Calu3 (cell line): ENCODE data around the gene LMLN. TPM values are rescaled to one million over a fixed set of nuclear protein-coding genes. Genes with fewer than 3 reads are reported as not detected.

Experiments
- BruUV-seq: library from RNA; stranded (reverse); fragments of 400-500 nt; replicated peaks from 2 replicates; lab custom pipeline; 2021; lab: Mats Ljungman, UMichigan
- CTCF ChIA-PET: fragments of 300-600 bp; sonication (Branson Sonifier 250); formaldehyde crosslinking; loops from one replicate; lab custom pipeline; 2022; ENCODE audit warnings: antibody characterized with exemption; lab: Charles Lee
- DNase-seq: peaks from one replicate; pipeline ENCODE4 v3.0.0; 2022
- H3K27ac Mint-ChIP-seq: one replicate; pipeline ENCODE4 v1.8.0; 2022; ENCODE audit warnings: mixed read lengths; ENCODE audit not compliant: unreplicated experiment
- H3K27me3 Mint-ChIP-seq: one replicate; pipeline ENCODE4 v1.8.0; 2022; ENCODE audit warnings: mixed read lengths; ENCODE audit not compliant: unreplicated experiment
- H3K36me3 Mint-ChIP-seq: one replicate; pipeline ENCODE4 v1.8.0; 2022; ENCODE audit warnings: mild to moderate bottlenecking, moderate library complexity, mixed read lengths; ENCODE audit not compliant: insufficient read depth, unreplicated experiment
- H3K4me1 Mint-ChIP-seq: one replicate; pipeline ENCODE4 v1.8.0; 2022; ENCODE audit warnings: mild to moderate bottlenecking, low read depth, mixed read lengths; ENCODE audit not compliant: unreplicated experiment
- H3K4me3 Mint-ChIP-seq: one replicate; pipeline ENCODE4 v1.8.0; 2022; ENCODE audit warnings: mild to moderate bottlenecking, low read depth, moderate library complexity, mixed read lengths; ENCODE audit not compliant: unreplicated experiment
- H3K9me3 Mint-ChIP-seq: one replicate; pipeline ENCODE4 v1.8.0; 2022; ENCODE audit warnings: low read depth, mixed read lengths; ENCODE audit not compliant: unreplicated experiment
- intact Hi-C: fragments of 100-400 bp; cut with micrococcal nuclease; formaldehyde crosslinking; loops from one replicate; pipeline ENCODE4 v1.10.0; 2022; ENCODE audit not compliant: unreplicated experiment
- total RNA-seq: library from RNA; stranded (reverse); gene quantifications from 2 replicates; pipeline ENCODE4 v1.2.3, GENCODE V29; 2022
- TF ChIP-seq, protein P1 (sequence below): fragments of 200-600 bp; IDR thresholded peaks from one replicate; pipeline ENCODE4 v1.8.0; 2022; ENCODE audit warnings: antibody characterized with exemption; ENCODE audit not compliant: unreplicated experiment

Gene LMLN
- total RNA-seq, 1 experiment from 2014 or later, result 7.6 TPM

DNA sequence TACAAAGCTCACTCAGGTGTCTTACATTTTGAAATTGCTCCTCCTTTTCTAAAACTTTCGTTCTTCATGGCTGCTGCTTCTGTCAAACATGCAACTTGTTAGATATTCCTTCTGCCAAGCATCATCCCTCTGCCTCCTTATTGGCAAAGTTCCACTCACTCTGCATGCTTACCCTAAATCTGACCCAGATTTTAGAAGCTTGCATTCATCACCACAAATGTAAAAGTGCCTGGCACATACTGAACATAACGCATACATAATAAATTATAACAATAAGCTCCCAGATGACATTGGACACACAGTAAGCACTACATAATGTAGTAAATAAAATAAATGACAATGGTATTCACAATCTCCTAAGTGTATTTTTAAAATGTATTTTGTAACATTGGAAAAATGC lies 107.4 kb downstream of the LMLN start:
- no peaks in the 10 kb centered on the region for H3K36me3 Mint-ChIP-seq
- H3K27me3 Mint-ChIP-seq, result no peaks in the 10 kb centered on the region
- H3K9me3 Mint-ChIP-seq, result no peaks in the 10 kb centered on the region
- TF ChIP-seq, protein P1, sequence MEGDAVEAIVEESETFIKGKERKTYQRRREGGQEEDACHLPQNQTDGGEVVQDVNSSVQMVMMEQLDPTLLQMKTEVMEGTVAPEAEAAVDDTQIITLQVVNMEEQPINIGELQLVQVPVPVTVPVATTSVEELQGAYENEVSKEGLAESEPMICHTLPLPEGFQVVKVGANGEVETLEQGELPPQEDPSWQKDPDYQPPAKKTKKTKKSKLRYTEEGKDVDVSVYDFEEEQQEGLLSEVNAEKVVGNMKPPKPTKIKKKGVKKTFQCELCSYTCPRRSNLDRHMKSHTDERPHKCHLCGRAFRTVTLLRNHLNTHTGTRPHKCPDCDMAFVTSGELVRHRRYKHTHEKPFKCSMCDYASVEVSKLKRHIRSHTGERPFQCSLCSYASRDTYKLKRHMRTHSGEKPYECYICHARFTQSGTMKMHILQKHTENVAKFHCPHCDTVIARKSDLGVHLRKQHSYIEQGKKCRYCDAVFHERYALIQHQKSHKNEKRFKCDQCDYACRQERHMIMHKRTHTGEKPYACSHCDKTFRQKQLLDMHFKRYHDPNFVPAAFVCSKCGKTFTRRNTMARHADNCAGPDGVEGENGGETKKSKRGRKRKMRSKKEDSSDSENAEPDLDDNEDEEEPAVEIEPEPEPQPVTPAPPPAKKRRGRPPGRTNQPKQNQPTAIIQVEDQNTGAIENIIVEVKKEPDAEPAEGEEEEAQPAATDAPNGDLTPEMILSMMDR, result no peak
- CTCF ChIA-PET, result interaction anchor here (0.6 to 0.7 kb wide), 2 partner anchors 96 to 163 kb away, joined by 3 to 5 read pairs; no protein-coding TSS in a partner anchor
- intact Hi-C loops, result no loop called here
- no peak overlapping the region for H3K27ac Mint-ChIP-seq
- no peak overlapping the region for H3K4me3 Mint-ChIP-seq
- no peak for DNase-seq
- no TSS peak for BruUV-seq
- H3K4me1 Mint-ChIP-seq, result peaks cover 17% of the 10 kb centered on the region

DNA sequence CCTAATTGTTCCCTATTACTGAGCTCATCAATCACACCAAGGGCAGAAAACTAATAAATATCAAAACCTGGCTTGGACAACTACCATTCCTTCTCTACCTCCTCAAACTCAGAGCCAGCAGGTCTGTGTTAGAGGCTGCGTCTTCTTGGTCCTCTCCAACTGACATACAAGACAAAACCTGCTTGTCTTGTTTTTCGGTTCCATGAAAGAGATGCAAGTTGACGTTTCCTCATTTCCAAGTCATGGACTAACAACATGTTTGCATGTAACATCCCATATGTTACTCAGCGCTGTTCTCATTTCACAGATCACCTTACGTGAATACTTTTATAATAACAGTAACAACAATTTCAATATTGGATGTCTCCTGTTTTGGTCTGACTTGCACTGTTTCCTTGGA lies 110.9 kb downstream of the LMLN start:
- TF ChIP-seq, protein P1, result no peak
- intact Hi-C loops, result no loop called here
- no peak overlapping the region for H3K4me3 Mint-ChIP-seq
- H3K36me3 Mint-ChIP-seq, result no peaks in the 10 kb centered on the region
- H3K27ac Mint-ChIP-seq, result no peak overlapping the region
- CTCF ChIA-PET, result interaction anchor here (0.9 to 2.0 kb wide), 2 partner anchors 9 to 20 kb away, joined by 3 to 10 read pairs; no protein-coding TSS in a partner anchor
- DNase-seq, result no peak
- no peaks in the 10 kb centered on the region for H3K9me3 Mint-ChIP-seq
- peaks cover 12% of the 10 kb centered on the region for H3K27me3 Mint-ChIP-seq
- H3K4me1 Mint-ChIP-seq, result peaks cover 21% of the 10 kb centered on the region
- BruUV-seq, result no TSS peak

DNA sequence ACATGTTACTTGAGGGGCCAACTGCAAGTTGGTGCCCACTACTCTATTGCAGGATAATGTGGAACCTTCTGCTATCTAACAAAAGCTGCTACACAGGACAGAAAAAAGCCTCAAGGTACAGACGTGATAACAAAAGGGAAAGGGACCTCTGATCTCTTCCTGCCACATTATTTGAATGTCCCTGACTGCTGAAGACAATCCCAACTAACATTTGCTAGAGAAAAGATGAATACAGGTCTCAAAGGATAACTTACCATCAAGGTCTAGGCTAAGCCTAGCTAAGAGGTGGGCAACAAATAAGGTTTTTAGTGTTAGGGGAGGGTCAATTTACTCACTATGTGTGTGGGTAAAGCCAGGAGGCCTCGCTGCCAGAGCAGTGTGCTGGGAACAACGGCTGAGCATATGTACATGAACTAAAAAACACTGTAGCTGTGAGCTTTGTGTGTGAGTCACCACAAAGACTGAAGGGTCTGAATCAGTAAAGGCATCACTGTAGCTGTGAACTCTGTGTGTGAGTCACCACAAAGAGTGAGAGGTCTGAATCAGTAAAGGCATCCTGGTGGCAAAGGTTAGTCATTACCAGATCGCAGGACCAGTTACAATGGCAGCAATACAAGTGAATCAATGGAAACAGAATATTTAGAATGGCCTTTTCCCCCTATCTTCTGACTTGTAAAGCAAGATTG lies 111.7 kb downstream of the LMLN start:
- Mint-ChIP-seq H3K9me3 (no peaks in the 10 kb centered on the region), H3K4me3 (no peak overlapping the region), H3K27ac (no peak overlapping the region), H3K36me3 (no peaks in the 10 kb centered on the region), H3K4me1 (peaks cover 29% of the 10 kb centered on the region), H3K27me3 (peaks cover 21% of the 10 kb centered on the region)
- TF ChIP-seq, protein P1, result no peak
- BruUV-seq, result no TSS peak
- intact Hi-C loops, result no loop called here
- CTCF ChIA-PET, result interaction anchor here (0.6 to 2.0 kb wide), 4 partner anchors 8 to 166 kb away, joined by 3 to 10 read pairs (median 3); no protein-coding TSS in a partner anchor
- peak; percentile 45 for DNase-seq

DNA sequence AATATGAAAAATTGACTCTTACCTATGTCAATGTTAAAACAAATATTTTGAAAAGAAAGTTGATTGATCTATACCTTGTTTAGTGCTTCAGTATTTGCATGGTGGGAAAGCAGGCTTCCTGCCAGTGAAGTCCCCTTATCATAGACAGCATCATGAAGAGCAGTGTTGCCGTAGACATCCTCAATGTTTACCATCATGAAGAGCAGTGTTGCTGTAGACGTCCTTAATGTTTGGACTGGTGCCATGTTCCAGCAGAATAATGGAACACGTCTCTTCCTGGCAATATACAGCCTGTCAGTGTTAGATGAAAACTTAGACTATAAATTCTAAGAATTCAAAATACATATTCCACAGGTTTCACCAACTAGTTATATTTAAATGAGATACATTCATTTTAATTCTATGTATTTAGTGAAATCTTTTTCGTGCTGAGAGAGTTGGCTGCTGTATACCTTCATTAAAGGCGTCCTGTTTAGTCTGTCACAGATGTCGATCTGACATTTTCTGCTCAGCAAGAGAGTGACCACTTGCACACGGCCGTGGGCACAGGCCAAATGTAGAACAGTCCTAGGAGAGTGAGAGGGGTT lies 116.8 kb downstream of the LMLN start:
- Mint-ChIP-seq H3K9me3 (no peaks in the 10 kb centered on the region), H3K36me3 (peaks cover 4% of the 10 kb centered on the region), H3K27me3 (peaks cover 26% of the 10 kb centered on the region), H3K4me3 (no peak overlapping the region), H3K27ac (no peak overlapping the region), H3K4me1 (peaks cover 18% of the 10 kb centered on the region)
- TF ChIP-seq, protein P1, result no peak
- no peak for DNase-seq
- CTCF ChIA-PET, result no interaction called here
- no TSS peak for BruUV-seq
- intact Hi-C loops, result no loop called here
